MM.1S (cell line): ENCODE measurements around the gene THADA.

ENCODE experiments used
- CTCF ChIP-seq: fragments of 300-600 bp; sonication (generic); IDR thresholded peaks from 2 replicates; pipeline ENCODE4 v1.5.1; 2016; ENCODE audit warnings: antibody characterized with exemption, low read length, mixed read lengths
- EZH2 ChIP-seq: fragments of 300-600 bp; sonication (generic); optimal IDR thresholded peaks from 2 replicates; pipeline ENCODE3; 2017; ENCODE audit warnings: low read depth, mild to moderate bottlenecking, antibody characterized with exemption, low read length, mixed read lengths

- no peak for TF ChIP-seq CTCF
- TF ChIP-seq EZH2 = no peak
Measured at GRCh38 chr2:43216629-43217028, 379.2 kb downstream of the THADA start.
